ENCODE data around the gene PHKB. TPM values are rescaled to one million over a fixed set of nuclear protein-coding genes. Genes with fewer than 3 reads are reported as not detected.

Gene PHKB
- total and polyA plus RNA-seq, 2 donors (not counting 3 experiments of a cell fraction or from before 2014, with no cell fraction given), result 30.1 to 61.0 TPM

DNA sequence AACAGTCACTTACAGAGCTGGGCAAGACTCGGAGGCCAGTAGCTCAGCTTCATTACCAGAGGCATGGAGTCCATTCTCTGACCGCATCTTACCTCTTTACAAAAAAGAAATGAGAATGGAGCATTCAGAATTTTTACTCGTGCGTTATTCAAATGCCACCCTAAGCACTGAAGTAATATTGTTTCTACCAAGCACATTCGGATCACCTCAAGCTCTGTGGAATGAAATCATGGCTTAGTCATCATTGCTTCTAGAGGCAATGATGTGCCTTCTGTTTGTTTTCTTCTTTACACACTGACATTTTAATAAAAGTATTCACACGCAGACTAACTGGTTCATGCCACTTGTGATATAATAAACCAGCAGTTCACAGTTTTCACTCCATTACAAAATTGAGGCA is 206.8 kb downstream of the PHKB start:
- H3K27me3 ChIP-seq (ENCODE audit: control insufficient read depth in 2 of 2, insufficient read depth in 2 of 2, low read length in 2 of 2), result no peaks in the 10 kb centered on the region
- no peaks in the 10 kb centered on the region for H3K79me2 ChIP-seq (ENCODE audit: control insufficient read depth, insufficient read depth, low read length)
- H3K9me1 ChIP-seq (replicated peaks; ENCODE audit: control insufficient read depth, extremely low read depth, insufficient read depth, low read length), result no peaks in the 10 kb centered on the region
- TF ChIP-seq, protein P1, sequence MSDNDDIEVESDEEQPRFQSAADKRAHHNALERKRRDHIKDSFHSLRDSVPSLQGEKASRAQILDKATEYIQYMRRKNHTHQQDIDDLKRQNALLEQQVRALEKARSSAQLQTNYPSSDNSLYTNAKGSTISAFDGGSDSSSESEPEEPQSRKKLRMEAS (IDR thresholded peaks at IDR 0.05; ENCODE audit: insufficient read depth, insufficient read length), result no peak
- TF ChIP-seq MYC (IDR thresholded peaks at IDR 0.05; ENCODE audit: low read depth, low read length) (no peak), GATA2 (IDR thresholded peaks at IDR 0.05; ENCODE audit: insufficient read depth, insufficient read length, low read depth, low read length) (no peak), JUN (IDR thresholded peaks at IDR 0.05; ENCODE audit: borderline replicate concordance, insufficient read depth, insufficient read length, low read depth) (no peak), POLR2A (IDR thresholded peaks at IDR 0.05; ENCODE audit: low read depth, low read length) (no peak), POLR2AphosphoS5 (IDR thresholded peaks at IDR 0.05; ENCODE audit: insufficient read depth, low read depth, low read length) (no peak), FOS (IDR thresholded peaks at IDR 0.05; ENCODE audit: borderline replicate concordance, insufficient read depth, low read length) (no peak)
- TF ChIP-seq, protein P2, sequence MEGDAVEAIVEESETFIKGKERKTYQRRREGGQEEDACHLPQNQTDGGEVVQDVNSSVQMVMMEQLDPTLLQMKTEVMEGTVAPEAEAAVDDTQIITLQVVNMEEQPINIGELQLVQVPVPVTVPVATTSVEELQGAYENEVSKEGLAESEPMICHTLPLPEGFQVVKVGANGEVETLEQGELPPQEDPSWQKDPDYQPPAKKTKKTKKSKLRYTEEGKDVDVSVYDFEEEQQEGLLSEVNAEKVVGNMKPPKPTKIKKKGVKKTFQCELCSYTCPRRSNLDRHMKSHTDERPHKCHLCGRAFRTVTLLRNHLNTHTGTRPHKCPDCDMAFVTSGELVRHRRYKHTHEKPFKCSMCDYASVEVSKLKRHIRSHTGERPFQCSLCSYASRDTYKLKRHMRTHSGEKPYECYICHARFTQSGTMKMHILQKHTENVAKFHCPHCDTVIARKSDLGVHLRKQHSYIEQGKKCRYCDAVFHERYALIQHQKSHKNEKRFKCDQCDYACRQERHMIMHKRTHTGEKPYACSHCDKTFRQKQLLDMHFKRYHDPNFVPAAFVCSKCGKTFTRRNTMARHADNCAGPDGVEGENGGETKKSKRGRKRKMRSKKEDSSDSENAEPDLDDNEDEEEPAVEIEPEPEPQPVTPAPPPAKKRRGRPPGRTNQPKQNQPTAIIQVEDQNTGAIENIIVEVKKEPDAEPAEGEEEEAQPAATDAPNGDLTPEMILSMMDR (IDR thresholded peaks at IDR 0.05; ENCODE audit: extremely low read depth in 1 of 2, insufficient read depth in 1 of 2, low read depth in 1 of 2, low read length in 2 of 2), result no peak
- no peak overlapping the region for H3K9ac ChIP-seq (replicated peaks; ENCODE audit: extremely low read depth, insufficient read depth, low read length)
- POLR2A ChIA-PET, result no interaction called here
- H3K36me3 ChIP-seq (ENCODE audit: control insufficient read depth in 2 of 2, extremely low read depth in 1 of 2, insufficient read depth in 2 of 2, low read length in 2 of 2), result peaks cover 2 to 4% of the 10 kb centered on the region in 2 experiments
- no peaks in the 10 kb centered on the region for H3K9me3 ChIP-seq (replicated peaks; ENCODE audit: control insufficient read depth, insufficient read depth, low read length)
- H3K4me1 ChIP-seq (ENCODE audit: control insufficient read depth, extremely low read depth, insufficient read depth, low read length), result no peaks in the 10 kb centered on the region
- intact Hi-C loops (cut with micrococcal nuclease) (no loop called here), dilution Hi-C loops (cut with MboI; ENCODE audit: extremely low pct_ligation_motif_present, low sequenced_read_pairs) (no loop called here)
- H3K4me2 ChIP-seq (ENCODE audit: insufficient read depth, low read length), result no peak overlapping the region
- no peak overlapping the region for H3K27ac ChIP-seq (ENCODE audit: insufficient read depth, low read depth, low read length)
- no peak overlapping the region for H2AFZ ChIP-seq (ENCODE audit: low read depth, low read length)
- FAIRE-seq, result no peak
- H4K20me1 ChIP-seq (replicated peaks; ENCODE audit: control insufficient read depth, extremely low read depth, insufficient read depth, low read length), result no peaks in the 10 kb centered on the region
- DNase-seq (ENCODE audit: low read depth, low spot score), result no peak
- H3K4me3 ChIP-seq (replicated peaks in 1 of 3; ENCODE audit: insufficient read depth in 1 of 3, low read depth in 1 of 3, low read length in 3 of 3), result no peak overlapping the region
- CTCF ChIA-PET, result no interaction called here
- BruUV-seq (replicated peaks), result no TSS peak

All from endothelial cell of umbilical vein (primary cell).